HEK293 (cell line): ENCODE results near the gene CDHR5.

Experiments used
- EGR2 ChIP-seq: fragments of 450-650 bp; formaldehyde crosslinking; IDR thresholded peaks from 2 replicates; pipeline ENCODE4 v1.5.1; 2016; ENCODE audit warnings: low read depth, missing biosample characterization, missing genetic modification characterization
- INSM2 ChIP-seq: fragments of 450-650 bp; formaldehyde crosslinking; IDR thresholded peaks from 2 replicates; pipeline ENCODE4 v1.5.1; 2016; ENCODE audit warnings: missing biosample characterization, missing genetic modification characterization
- KLF1 ChIP-seq: fragments of 450-650 bp; formaldehyde crosslinking; IDR thresholded peaks from 2 replicates; pipeline ENCODE4 v1.5.1; 2016; ENCODE audit warnings: missing biosample characterization, missing genetic modification characterization
- KLF10 ChIP-seq: fragments of 450-650 bp; IDR thresholded peaks from 2 replicates; pipeline ENCODE4 v1.5.1; 2018; ENCODE audit warnings: missing biosample characterization, mild to moderate bottlenecking, missing genetic modification characterization
- PATZ1 ChIP-seq: fragments of 450-650 bp; formaldehyde crosslinking; IDR thresholded peaks from 2 replicates; pipeline ENCODE4 v1.5.1; 2016; ENCODE audit warnings: missing biosample characterization, missing genetic modification characterization
- TRIM28 ChIP-seq: IDR thresholded peaks from 2 replicates; pipeline ENCODE4 v1.6.1; 2011; ENCODE audit warnings: low read length, control low read depth, borderline replicate concordance
- WT1 ChIP-seq: fragments of 450-650 bp; formaldehyde crosslinking; IDR thresholded peaks from 2 replicates; pipeline ENCODE4 v1.5.1; 2016; ENCODE audit warnings: missing biosample characterization, missing genetic modification characterization
- ZBTB8A ChIP-seq: fragments of 450-650 bp; formaldehyde crosslinking; IDR thresholded peaks from 2 replicates; pipeline ENCODE4 v1.5.1; 2016; ENCODE audit warnings: missing biosample characterization, missing genetic modification characterization
- ZNF223 ChIP-seq: fragments of 450-650 bp; formaldehyde crosslinking; IDR thresholded peaks from 2 replicates; pipeline ENCODE4 v1.5.1; 2016; ENCODE audit warnings: missing biosample characterization, missing genetic modification characterization
- ZNF335 ChIP-seq: fragments of 450-650 bp; formaldehyde crosslinking; conservative IDR thresholded peaks from 2 replicates; pipeline ENCODE4 v1.5.1; 2016; ENCODE audit warnings: missing biosample characterization, missing genetic modification characterization
- ZNF341 ChIP-seq: fragments of 450-650 bp; formaldehyde crosslinking; IDR thresholded peaks from 2 replicates; pipeline ENCODE4; 2016; ENCODE audit warnings: low read depth, missing biosample characterization, missing genetic modification characterization
- ZNF37A ChIP-seq: fragments of 450-650 bp; IDR thresholded peaks from 2 replicates; pipeline ENCODE4 v1.5.1; 2018; ENCODE audit warnings: missing biosample characterization, missing genetic modification characterization
- ZNF48 ChIP-seq: fragments of 450-650 bp; formaldehyde crosslinking; IDR thresholded peaks from 2 replicates; pipeline ENCODE4 v1.5.1; 2016; ENCODE audit warnings: missing biosample characterization, missing genetic modification characterization
- ZNF561 ChIP-seq: fragments of 450-650 bp; IDR thresholded peaks from 2 replicates; pipeline ENCODE4 v1.5.1; 2018; ENCODE audit warnings: missing biosample characterization, missing genetic modification characterization, borderline replicate concordance
- ZNF571 ChIP-seq: fragments of 450-650 bp; formaldehyde crosslinking; IDR thresholded peaks from 2 replicates; pipeline ENCODE4 v1.5.0; 2017; ENCODE audit warnings: missing biosample characterization, missing genetic modification characterization
- ZNF776 ChIP-seq: fragments of 450-650 bp; formaldehyde crosslinking; IDR thresholded peaks from 2 replicates; pipeline ENCODE4 v1.5.0; 2017; ENCODE audit warnings: missing biosample characterization, missing genetic modification characterization, borderline replicate concordance
- ZSCAN4 ChIP-seq: fragments of 450-650 bp; formaldehyde crosslinking; IDR thresholded peaks from 2 replicates; pipeline ENCODE4 v1.5.1; 2017; ENCODE audit warnings: missing biosample characterization, missing genetic modification characterization
- TF ChIP-seq, protein P1 (sequence below): sonication (generic); formaldehyde crosslinking; IDR thresholded peaks from 2 replicates; pipeline ENCODE4 v1.8.1; 2022; ENCODE audit warnings: mild to moderate bottlenecking, moderate library complexity, missing genetic modification reagents
- TF ChIP-seq, protein P2 (sequence below): fragments of 450-650 bp; formaldehyde crosslinking; optimal IDR thresholded peaks from 2 replicates; pipeline ENCODE3; 2016; ENCODE audit warnings: missing biosample characterization, mild to moderate bottlenecking, missing genetic modification characterization

The CDHR5 gene

GRCh38 chr11:568306-569157 lies 56.2 kb downstream of the CDHR5 start (continued):
- 0 out of 2 replicates have a peak, but pooled peaks have one; percentile 14 for TF ChIP-seq ZNF561 (tag by site-specific recombination)
- no peak for TF ChIP-seq EGR2 (tag by site-specific recombination)
- no peak for TF ChIP-seq ZNF571 (tag by site-specific recombination)
- TF ChIP-seq ZNF48 (tag by site-specific recombination): no peak
- TF ChIP-seq TRIM28: no peak
- no peak for TF ChIP-seq ZNF223 (tag by site-specific recombination)
- TF ChIP-seq, protein P1, sequence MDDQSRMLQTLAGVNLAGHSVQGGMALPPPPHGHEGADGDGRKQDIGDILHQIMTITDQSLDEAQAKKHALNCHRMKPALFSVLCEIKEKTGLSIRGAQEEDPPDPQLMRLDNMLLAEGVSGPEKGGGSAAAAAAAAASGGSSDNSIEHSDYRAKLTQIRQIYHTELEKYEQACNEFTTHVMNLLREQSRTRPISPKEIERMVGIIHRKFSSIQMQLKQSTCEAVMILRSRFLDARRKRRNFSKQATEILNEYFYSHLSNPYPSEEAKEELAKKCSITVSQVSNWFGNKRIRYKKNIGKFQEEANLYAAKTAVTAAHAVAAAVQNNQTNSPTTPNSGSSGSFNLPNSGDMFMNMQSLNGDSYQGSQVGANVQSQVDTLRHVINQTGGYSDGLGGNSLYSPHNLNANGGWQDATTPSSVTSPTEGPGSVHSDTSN (CRISPR knock-in tag): peak; percentile 10; the same call in 1 of the 2 replicates
- TF ChIP-seq INSM2 (tag by site-specific recombination): no peak
- TF ChIP-seq ZNF37A (tag by site-specific recombination): no peak
- TF ChIP-seq ZBTB8A: 0 out of 2 replicates have a peak, but pooled peaks have one; percentile 13
- peak; percentile 29; the same call in 1 of the 2 replicates for TF ChIP-seq ZNF335 (tag by site-specific recombination)
- no peak for TF ChIP-seq ZSCAN4 (tag by site-specific recombination)
- TF ChIP-seq, protein P2, sequence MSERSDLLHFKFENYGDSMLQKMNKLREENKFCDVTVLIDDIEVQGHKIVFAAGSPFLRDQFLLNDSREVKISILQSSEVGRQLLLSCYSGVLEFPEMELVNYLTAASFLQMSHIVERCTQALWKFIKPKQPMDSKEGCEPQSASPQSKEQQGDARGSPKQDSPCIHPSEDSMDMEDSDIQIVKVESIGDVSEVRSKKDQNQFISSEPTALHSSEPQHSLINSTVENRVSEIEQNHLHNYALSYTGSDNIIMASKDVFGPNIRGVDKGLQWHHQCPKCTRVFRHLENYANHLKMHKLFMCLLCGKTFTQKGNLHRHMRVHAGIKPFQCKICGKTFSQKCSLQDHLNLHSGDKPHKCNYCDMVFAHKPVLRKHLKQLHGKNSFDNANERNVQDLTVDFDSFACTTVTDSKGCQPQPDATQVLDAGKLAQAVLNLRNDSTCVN (tag by site-specific recombination): peak; percentile 10
- TF ChIP-seq PATZ1 (tag by site-specific recombination): no peak
- no peak for TF ChIP-seq KLF1 (tag by site-specific recombination)
- no peak for TF ChIP-seq ZNF341
- peak; percentile 51; the same call in 1 of the 2 replicates for TF ChIP-seq KLF10 (tag by site-specific recombination)
- no peak for TF ChIP-seq WT1 (tag by site-specific recombination)
- no peak for TF ChIP-seq ZNF776 (tag by site-specific recombination)
